Activated CD8-positive, alpha-beta memory T cell treated with anti-CD3 and anti-CD28 coated beads, Interleukin-2, amount 50 U/mL, for 48 hours (primary cell): ENCODE results near the gene MID1IP1.

Experiments
- DNase-seq: peaks from one replicate; pipeline ENCODE4 v3.0.0-alpha.2; 2020

Gene MID1IP1, protein sequence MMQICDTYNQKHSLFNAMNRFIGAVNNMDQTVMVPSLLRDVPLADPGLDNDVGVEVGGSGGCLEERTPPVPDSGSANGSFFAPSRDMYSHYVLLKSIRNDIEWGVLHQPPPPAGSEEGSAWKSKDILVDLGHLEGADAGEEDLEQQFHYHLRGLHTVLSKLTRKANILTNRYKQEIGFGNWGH

DNA sequence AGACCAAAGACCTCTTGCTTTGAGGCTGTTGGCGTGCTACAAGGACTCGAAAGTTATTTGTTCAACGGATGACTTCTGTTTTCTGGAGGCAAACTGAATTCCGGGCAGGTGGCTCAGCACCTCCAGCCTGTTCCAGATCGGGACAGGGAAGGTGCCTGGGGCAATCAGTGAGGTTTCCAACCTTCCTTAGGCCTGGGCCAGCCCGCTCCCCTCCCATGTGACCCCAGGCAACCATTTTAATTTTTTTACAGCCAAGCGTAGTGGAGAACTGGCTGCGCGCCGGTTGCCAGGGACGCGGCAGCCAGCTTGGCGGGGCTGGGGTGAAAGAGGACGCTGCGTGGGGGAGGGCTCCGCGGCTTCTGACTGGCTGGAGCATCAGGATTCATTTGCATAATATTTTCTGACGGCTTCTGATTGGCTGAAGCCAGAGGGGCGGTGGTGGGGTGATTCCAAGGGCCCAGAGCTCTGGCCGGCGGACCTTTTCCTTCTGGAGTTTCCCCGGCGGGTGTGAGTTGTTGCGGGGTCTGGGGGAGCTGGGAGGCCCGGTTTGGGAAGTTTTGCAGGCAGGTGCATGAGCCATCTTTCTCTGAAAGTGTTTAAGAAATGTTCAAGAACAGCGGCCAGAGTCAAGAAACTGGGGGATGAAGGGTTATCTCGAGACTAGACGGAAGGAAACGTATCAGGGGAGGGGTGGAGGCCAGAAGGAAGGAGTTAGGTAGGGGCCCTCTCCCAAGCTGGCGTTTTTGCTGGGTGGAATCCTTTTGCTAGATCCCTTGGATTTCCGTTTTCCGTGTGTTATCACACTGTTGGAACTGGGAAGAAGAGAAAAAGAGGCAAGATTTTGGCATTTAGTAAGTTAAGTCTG, at the start of gene MID1IP1:
Gene MID1IP1, plus strand, starts transcription at position 479 of the 865 bp plus-strand sequence. CDS start 3,488 bp downstream, outside the sequence.
- DNase-seq: peak; percentile 76

DNA sequence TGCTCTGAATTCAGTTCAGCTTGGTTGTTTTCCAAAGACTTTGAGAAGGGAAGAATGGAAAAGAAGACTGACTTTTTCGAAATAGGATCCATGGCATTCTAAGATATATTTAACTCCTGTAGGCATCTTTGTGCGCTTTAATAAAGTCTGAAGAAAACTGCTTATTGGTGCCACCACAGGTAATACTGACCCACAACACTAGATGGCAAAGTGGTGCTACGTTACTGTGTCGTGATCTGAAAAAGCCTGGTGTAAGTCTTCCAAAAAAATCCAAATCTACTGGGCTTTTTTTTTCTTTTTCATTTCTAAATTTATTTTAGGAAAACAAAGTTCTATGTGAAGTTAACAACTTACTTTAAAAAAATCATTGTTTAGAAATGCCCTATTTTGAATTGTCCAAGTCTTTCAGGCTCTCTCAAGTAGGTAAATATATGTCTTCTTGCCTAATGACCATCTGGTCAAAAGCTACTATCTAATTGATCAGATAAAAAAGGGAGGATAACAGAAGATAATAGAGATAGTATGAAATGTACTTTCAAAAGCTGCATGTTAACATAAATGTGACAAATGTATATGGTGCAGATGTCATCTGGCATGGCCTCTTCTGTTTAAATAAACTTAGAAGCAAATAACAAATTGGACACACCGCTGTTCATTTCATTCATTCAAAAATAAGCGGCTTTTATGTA, 47.0 kb upstream of the MID1IP1 start:
- no peak for DNase-seq

DNA sequence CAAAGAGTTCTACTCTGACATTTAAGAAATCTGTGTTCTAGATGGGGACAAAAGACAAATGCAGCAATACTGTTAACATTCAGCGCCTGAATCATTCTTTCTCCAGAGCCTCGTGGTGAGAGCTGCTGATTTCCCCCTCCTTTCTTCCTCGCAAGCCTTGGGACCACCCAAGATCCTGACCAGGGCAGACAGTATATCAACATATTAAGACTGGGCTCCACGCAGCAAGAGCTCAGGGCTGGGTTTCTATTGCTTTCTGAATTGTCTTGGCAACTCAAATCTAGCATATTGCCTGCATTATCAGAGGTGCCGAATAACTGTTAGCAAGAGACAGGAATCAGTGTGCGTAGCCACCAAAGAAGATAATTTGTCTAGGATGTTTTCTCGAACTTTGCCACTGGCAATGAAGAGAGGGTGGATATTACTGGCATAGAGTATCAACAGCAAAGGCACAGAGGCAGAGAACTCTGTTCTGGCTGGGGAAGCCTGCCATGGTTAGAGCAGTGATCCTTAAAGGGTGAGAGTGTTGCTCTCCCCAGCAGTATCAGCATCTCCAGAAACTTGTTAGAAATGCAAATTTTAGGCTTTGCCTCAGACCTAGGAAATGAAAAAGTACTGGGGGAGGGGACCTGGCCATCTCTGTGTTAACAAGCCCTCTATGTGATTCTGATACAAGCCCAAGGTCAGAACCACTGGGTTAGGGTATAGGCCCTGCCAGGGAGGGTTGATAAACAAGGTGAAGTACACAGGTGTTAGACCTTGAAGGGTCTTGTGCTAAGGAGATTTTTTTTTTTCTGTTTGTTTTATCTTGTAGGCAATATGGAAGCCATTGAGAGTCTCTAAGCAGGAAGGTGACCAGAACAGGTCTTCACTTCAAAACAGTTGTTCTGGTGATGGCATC, 46.2 kb upstream of the MID1IP1 start:
- DNase-seq: no peak

DNA sequence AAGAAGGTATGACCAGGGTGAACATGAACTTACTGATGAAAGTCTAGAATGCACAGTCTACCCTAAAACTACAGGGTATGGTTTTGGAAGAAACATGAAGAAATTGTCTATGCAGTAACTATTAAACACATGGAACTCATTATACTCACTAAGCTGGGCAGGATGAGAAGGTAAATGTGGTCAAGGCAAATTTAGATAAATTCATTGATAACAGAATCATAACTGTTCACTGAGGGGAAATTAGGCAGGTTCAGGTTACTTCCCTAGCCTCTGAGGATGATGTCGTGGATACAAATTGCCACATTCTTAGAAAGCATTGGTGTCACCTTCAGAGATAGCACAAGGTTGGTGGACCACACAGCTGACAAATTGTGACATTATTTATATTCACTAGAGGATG, 40.4 kb upstream of the MID1IP1 start:
- DNase-seq: no peak

DNA sequence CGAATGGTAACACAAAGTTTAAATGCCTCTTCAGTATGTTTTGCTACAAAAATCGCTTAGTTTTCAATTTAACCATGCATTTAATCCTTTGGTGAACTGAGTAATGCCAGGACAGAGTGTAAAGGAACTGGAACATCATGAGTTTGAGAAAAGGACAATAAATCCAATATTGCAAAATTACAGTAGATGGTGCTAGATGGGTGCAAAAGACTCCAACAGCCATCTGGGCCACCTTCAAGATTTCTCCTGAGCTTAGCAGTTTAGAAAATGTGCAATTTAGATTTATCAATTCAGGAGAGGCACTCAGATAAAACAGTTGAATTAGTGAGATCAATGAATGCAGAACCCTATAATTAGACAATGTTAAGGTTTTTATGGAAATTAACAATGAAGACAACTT, 33.2 kb upstream of the MID1IP1 start:
- DNase-seq: no peak

DNA sequence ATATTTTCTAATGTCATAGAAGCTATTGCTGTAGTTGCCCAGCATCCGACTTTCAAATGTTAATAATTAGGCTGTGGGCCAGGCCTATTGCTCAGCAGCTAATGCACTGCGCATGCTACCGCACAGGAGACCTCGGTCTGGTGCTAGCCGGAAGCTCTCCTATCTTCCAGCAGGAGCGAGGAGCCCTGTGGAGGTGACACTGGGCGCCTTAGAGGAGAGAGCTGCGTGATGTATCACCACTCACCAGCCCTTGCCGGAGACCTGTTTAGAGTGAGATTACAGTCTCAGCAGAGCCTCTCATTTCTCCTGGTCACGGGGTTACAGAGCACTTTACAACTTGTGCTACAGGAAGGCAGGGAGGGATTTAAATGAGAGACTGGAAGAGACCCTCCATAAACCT, 31.1 kb upstream of the MID1IP1 start:
- no peak for DNase-seq

DNA sequence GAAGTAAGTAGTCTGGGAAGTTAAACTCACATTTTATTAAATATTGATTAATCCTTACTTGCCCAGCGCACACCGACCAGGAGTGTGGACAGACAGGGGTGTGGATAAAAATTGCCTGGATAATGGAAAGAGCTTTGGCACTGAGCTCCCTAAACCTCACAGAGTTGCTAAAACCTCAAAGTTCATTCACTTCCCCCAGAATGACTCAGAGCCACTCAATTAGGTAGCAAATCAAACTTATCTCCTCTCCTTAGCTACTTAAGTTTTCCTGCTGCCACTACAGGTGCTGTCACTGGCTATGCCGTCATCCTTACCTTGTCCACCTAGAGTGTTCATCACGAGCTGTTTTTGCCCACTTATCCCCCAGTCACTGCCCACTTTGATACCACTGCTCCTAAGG, 27.0 kb upstream of the MID1IP1 start:
- no peak for DNase-seq

DNA sequence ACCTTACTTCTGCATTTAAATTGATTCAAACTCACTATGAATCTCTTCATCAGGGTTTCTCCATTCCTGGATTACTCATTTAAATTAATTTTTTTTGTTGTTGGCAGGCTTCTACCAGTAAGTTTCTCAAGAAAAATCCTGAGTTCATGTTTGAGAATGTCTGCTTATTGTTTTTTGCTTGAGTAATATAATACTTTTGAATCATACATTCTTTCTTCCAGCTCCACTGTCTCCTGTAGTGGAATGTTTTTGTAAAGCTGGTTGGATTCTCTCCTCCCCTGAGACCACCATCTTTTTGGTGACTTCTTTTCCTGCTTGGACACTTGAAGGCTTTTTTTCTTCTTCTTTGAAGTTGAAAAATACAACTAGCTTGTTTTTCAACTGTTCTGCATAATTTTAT, 4.3 kb upstream of the MID1IP1 start:
- no peak for DNase-seq

DNA sequence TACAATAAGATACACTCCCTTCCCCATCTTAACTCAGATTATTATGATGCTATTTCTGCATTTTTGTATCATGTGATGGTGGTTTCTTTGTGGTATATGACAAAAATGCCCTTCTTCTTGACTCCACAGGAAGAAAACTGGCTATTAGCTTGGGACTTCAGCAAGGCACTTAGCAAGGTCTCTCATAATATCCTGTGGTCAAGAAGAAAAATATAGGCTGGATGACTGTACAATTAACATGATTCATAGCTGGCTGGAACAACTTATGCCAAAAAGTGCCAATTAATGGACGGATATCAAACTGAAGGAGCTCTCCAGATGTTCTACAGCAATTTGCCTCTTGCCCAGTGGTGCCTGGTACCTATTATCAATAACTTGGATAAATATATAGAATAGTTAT, 2.3 kb upstream of the MID1IP1 start:
- no peak for DNase-seq

DNA sequence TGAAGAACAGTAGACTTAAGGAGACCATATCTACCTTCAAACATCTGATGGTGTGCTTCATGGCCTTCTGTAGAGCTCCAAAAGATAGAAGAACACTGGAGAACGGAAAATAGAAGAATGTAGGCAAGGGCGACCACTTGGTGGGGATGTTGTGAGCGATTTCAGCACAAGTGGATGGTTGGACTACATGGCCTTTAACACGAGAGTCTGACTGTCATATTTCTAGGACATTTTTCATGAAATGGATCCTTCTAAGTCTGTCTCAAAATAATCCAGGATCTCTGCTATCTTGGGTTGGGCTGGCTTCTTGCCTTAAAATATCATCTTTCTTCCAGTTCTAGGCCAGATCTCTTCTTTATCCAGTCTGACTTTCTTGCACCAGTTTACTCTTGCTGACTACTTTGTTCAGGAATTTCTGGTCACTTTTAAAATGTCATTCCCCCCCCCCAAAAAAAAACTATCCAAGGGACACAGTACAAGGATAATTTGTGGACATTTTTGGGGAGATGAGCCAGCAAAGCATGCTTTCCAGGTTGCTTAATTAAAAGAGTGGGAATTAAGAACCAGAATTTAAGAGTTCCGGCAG, 1.2 kb upstream of the MID1IP1 start:
- no peak for DNase-seq

DNA sequence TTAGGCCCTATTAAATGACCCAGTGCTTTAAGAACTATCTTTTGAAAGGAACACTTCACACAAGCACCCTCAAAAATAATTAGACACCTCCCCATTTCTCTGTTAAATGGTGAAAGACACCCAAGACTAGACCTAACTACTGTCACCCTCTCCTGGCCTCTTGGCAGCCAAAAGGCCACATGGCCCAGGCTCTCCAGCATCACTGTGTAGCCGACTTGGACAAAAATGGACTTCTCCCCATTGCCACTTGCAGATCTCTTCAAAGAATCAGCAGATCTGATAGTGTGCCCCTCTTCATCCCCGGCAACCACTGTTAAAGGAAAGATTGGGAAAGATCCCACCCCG, 2.0 kb downstream of the MID1IP1 start:
- DNase-seq: no peak

DNA sequence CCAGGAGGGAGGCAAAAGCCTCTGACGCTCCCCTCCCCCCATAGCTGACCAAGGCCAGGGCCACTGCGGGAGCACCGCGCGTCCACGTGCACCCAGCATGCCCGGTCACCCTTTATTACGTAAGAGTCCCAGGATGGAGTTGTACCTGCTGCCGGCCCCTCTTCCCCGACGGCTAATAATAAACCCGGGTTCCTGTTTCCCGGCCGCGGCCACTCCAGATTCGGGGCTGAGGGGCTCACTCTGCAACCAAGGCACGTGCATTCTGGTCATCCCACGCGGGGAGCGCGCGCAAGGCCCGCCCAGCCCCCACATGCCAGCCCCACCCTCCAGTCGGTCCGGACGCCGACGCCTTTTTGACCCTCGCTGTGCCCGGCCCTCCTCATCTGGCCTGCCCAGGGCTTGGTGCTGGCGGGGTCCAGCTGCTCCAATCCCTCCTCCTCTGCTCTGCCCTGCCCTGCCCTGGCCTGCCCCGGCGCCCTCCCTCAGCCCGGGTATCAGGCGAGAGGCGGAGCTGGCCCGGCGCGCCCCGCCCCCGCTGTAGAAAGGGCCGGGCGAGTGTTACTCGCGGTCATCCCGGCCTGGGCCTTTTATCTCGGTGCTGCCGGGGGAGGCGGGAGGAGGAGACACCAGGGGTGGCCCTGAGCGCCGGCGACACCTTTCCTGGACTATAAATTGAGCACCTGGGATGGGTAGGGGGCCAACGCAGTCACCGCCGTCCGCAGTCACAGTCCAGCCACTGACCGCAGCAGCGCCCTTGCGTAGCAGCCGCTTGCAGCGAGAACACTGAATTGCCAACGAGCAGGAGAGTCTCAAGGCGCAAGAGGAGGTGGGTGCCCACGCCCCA, 2.6 kb downstream of the MID1IP1 start:
- DNase-seq: peak; percentile 82

DNA sequence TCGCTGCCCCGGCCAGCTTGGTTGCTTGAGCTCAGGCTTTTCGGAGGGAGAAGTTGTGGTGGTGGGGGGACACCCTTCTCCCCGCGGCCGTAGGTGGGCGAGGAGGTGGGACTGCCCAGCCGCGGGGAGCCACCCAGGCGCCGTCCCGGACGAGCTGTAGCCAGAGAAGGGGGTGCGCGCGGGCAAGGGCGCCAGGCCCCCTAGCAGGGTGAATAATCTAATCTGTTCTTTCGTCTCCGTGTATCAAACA, 3.1 kb downstream of the MID1IP1 start:
- DNase-seq: no peak

DNA sequence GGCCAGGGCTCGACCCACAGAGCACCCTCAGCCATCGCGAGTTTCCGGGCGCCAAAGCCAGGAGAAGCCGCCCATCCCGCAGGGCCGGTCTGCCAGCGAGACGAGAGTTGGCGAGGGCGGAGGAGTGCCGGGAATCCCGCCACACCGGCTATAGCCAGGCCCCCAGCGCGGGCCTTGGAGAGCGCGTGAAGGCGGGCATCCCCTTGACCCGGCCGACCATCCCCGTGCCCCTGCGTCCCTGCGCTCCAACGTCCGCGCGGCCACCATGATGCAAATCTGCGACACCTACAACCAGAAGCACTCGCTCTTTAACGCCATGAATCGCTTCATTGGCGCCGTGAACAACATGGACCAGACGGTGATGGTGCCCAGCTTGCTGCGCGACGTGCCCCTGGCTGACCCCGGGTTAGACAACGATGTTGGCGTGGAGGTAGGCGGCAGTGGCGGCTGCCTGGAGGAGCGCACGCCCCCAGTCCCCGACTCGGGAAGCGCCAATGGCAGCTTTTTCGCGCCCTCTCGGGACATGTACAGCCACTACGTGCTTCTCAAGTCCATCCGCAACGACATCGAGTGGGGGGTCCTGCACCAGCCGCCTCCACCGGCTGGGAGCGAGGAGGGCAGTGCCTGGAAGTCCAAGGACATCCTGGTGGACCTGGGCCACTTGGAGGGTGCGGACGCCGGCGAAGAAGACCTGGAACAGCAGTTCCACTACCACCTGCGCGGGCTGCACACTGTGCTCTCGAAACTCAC, 3.6 kb downstream of the MID1IP1 start:
- peak; percentile 68 for DNase-seq

DNA sequence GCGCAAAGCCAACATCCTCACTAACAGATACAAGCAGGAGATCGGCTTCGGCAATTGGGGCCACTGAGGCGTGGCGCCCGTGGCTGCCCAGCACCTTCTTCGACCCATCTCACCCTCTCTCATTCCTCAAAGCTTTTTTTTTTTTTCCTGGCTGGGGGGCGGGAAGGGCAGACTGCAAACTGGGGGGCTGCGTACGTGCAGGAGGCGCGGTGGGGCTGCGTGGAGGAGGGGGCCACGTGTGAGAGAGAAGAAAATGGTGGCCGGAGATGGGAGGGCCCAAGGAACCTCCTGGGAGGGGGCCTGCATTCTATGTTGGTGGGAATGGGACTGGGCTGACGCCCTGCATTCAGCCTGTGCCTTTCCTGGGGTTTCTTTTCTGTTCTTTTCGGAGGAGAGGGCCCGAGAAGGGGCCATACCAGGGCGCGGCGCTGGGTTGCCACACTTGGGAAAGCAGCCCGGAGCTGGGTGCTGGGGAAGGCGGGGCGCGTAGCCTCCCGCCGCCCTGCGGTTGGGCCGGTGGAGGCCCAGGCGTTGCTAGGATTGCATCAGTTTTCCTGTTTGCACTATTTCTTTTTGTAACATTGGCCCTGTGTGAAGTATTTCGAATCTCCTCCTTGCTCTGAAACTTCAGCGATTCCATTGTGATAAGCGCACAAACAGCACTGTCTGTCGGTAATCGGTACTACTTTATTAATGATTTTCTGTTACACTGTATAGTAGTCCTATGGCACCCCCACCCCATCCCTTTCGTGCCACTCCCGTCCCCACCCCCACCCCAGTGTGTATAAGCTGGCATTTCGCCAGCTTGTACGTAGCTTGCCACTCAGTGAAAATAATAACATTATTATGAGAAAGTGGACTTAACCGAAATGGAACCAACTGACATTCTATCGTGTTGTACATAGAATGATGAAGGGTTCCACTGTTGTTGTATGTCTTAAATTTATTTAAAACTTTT, 4.5 kb downstream of the MID1IP1 start:
- DNase-seq: peak; percentile 80

DNA sequence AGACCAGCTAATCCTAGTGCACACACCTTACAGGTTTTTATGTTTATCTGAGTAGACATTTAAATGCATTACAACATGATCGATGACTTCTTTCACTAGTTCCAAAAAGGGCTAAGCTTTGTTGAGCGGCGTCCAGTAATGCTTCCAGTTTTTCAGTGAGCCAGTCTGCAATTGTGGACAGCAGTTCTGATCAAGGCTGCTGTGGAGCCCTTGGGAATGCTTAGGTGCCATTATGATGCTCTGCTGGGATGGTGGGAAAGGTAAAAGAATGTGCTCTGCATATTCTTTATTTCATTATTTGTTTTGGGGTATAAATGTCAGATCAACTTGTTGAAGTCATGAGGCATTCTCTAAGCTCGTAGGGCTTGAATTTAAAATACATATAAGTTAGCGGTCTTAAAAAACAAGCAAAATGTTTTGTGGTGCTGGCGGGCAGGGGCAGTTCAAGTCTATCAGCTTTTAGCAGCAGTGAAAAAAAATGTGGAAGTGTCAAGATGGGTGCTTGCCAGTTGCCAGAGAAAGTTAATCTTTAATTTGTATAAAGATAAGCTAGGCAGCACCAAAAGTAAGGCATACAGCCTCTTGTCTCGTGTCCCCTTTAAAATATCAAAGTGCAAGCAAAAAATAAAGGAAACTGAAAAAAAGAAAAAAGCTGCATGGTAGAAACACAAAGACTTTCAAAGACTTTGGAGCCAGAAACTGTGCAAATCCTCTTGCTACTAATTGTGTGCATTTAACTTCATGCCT, 5.8 kb downstream of the MID1IP1 start:
- DNase-seq: no peak

DNA sequence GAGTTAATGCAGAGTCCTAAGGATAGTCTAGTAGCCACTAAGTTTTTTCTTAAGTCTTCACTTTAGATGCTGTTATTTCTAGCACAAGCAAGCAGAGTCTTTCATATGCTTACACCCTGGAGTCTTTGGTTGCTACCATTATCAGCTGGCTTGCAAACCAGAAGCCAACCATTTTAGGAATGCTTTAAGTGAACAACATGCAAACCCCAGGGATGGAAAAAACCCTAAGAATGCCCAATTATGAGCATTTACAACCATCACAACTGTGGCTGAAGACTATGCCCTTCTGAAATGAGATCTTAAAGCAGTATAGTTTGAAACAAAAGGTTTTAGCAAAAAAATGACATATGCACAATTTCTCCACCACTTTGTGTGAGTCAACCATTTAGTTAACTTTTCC, 6.6 kb downstream of the MID1IP1 start:
- no peak for DNase-seq

DNA sequence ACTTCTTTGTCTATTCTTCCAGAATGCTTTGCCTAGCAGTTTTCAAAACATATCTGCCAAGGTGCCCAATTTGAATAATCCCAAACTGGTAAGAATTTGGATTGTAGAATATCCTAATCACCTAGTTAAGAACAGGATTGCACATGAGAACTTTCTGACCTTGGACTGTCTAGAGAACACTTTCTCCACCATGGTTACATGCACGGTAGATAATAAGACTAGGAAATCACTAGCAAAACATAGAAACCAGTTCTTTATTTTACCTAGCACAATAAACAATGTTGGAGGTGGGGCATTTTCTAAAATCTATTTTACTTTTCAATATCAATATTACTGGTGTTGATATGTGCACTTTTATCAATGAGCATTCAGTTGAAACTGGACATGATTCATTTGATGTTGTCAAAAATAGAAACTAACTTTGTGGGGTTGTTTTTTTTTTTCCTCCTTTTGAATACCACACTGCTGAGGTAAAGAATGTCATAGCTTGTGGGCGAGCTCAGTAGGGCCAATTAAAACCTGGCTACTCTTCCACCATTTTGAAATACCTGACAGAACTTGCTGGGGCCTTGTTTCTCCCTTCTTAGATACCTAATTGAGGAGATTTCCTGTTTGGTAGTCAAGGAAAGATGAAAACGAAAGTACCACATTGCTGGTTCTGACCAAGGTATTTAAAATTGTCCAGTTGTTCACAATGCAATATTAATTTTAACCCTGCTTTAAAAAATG, 10.4 kb downstream of the MID1IP1 start:
- DNase-seq: no peak

DNA sequence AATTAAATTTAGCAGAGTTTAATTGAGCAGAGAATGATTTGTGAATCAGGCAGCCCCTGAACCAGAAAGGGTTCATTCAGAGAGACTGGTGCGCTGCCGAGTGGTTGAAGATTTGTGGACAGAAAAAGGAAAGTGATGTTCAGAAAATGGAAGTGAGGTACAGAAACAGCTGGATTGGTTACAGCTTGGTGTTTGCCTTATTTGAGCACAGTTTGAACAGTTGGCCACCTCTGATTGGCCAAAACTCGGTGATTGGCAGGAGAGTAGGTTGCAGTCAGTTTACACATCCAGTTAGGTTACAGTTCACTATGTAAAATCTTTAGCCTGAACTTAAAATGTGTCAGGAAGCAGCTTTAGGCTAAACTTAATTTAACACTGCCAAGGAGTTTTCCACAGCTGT, 14.9 kb downstream of the MID1IP1 start:
- no peak for DNase-seq
